GM13977 (cell line): Measurements from ENCODE around the gene RPS6KC1.

Experiments
- DNase-seq: peaks from one replicate; pipeline ENCODE4 v3.0.0; 2012; ENCODE audit warnings: low spot score
- CTCF ChIP-seq: IDR thresholded peaks from 2 replicates; pipeline ENCODE4 v1.5.1; 2012; ENCODE audit warnings: mild to moderate bottlenecking, control low read depth; ENCODE audit not compliant: insufficient read depth; ENCODE audit errors: extremely low read depth, missing control alignments
- in situ Hi-C: fragments of 300-500 bp; cut with MboI; formaldehyde crosslinking; loops from one replicate; pipeline ENCODE4 v1.12.0; 2022; ENCODE audit warnings: low sequenced_read_pairs, low pct_unique_long_range_greater_than_20kb, mixed read lengths, inconsistent platforms; ENCODE audit not compliant: unreplicated experiment

The RPS6KC1 gene

GRCh38 chr1:213066363-213066762, 15.3 kb downstream of the RPS6KC1 start:
- DNase-seq = no peak
- in situ Hi-C loops = no loop called here
- no peak for TF ChIP-seq CTCF

- no peak for DNase-seq
- in situ Hi-C loops = no loop called here
- no peak for TF ChIP-seq CTCF
Measured at GRCh38 chr1:213067352-213067751, 16.3 kb downstream of the RPS6KC1 start.

- in situ Hi-C loops = no loop called here
- DNase-seq = peak; percentile 49
- peak; percentile 47 for TF ChIP-seq CTCF
Measured at GRCh38 chr1:213070406-213070805, 19.4 kb downstream of the RPS6KC1 start.

GRCh38 chr1:213075725-213076124, 24.7 kb downstream of the RPS6KC1 start:
- in situ Hi-C loops = no loop called here
- peak; percentile 28 for DNase-seq
- no peak for TF ChIP-seq CTCF

- no peak for TF ChIP-seq CTCF
- in situ Hi-C loops = no loop called here
- DNase-seq = no peak
Measured at GRCh38 chr1:213082420-213083111, 31.5 kb downstream of the RPS6KC1 start.

GRCh38 chr1:213083112-213083445, 32.0 kb downstream of the RPS6KC1 start:
- in situ Hi-C loops = no loop called here
- TF ChIP-seq CTCF = no peak
- DNase-seq = no peak
